Spinal cord (tissue), 10 donors: Measurements from ENCODE around the gene KDM2A. TPM values are rescaled to one million over a fixed set of nuclear protein-coding genes. Genes with fewer than 3 reads are reported as not detected.
"Not testable (repeated sequence)": the region's sequence is repeated elsewhere in the genome, so short reads cannot be mapped to it uniquely, and the experiment has no call there.

ENCODE experiments used
- DNase-seq, 6 donors: peaks; one replicate each; pipeline versions ENCODE4 v3.0.0 to v3.0.0-alpha.2; 2013 to 2015; ENCODE audit warnings: low spot score in 6 of 6, low read depth in 4 of 6
- H3K27ac ChIP-seq: one replicate; pipeline ENCODE4 v1.5.1; 2013; ENCODE audit warnings: low read depth, low read length, control low read depth
- H3K27me3 ChIP-seq: one replicate; pipeline ENCODE4 v1.6.1; 2013; ENCODE audit warnings: low read length; ENCODE audit not compliant: control insufficient read depth, insufficient read depth
- H3K36me3 ChIP-seq: one replicate; pipeline ENCODE4 v1.6.1; 2013; ENCODE audit warnings: low read length; ENCODE audit not compliant: control insufficient read depth, insufficient read depth
- H3K4me1 ChIP-seq: one replicate; pipeline ENCODE4 v1.6.1; 2013; ENCODE audit warnings: low read length; ENCODE audit not compliant: control insufficient read depth, insufficient read depth
- H3K4me3 ChIP-seq: one replicate; pipeline ENCODE4 v1.5.1; 2013; ENCODE audit warnings: low read depth, low read length, control low read depth
- H3K9me3 ChIP-seq: one replicate; pipeline ENCODE4 v1.6.1; 2013; ENCODE audit warnings: low read length; ENCODE audit not compliant: control insufficient read depth, insufficient read depth
- WGBS: methylation state at CpG from one replicate; pipeline ENCODE4 v1.1.5; 2013; ENCODE audit warnings: missing lambda C conversion rate; ENCODE audit not compliant: insufficient coverage; 5-methylcytosine and 5-hydroxymethylcytosine counted together
- polyA plus RNA-seq, 2 donors: library from polyadenylated mRNA; unstranded; fragments of 120-200 nt; gene quantifications; one replicate each; pipeline ENCODE4 v1.2.1, GENCODE V29; 2013; ENCODE audit not compliant: insufficient read length in 2 of 2
- total RNA-seq, 2 donors: library from RNA; depleted of rRNA in 1 of 2; stranded (reverse); fragments of 120-200 nt in 1 of 2; fragments of >200 nt in 1 of 2; gene quantifications; one replicate each; pipeline versions ENCODE4 v1.2.3 to v1.2.4, GENCODE V29; 2013 to 2014
- donor health status: healthy.

The KDM2A gene
- total and polyA plus RNA-seq, 4 donors: 46.3 to 71.5 (median 57.3) TPM

DNA sequence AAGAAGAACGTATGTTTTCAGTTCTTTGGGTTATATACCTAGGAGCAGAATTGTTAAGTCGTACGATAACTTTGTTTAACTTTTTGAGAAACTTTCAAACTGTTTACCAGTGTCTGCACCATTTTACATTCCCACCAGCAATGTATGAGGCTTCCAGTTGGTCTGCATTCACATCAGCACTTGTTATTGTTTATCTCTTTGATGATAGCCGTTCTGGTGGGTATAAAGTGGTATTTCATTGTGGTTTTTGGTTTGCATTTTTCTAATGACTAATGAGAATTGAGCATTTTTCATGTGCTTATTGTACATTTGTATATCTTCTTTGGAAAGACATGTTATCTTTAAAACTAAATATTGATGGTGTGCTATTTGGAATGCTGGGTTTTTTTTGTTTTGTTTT lies 59.8 kb downstream of the KDM2A start:
- H3K36me3 ChIP-seq: peaks cover 4% of the 10 kb centered on the region
- H3K27me3 ChIP-seq: no peaks in the 10 kb centered on the region
- no peak for DNase-seq
- H3K27ac ChIP-seq: no peak overlapping the region
- no peak overlapping the region for H3K4me3 ChIP-seq
- WGBS: no CpG with 5 or more reads among the region's 4 CpGs
- no peaks in the 10 kb centered on the region for H3K9me3 ChIP-seq
- H3K4me1 ChIP-seq: no peaks in the 10 kb centered on the region

DNA sequence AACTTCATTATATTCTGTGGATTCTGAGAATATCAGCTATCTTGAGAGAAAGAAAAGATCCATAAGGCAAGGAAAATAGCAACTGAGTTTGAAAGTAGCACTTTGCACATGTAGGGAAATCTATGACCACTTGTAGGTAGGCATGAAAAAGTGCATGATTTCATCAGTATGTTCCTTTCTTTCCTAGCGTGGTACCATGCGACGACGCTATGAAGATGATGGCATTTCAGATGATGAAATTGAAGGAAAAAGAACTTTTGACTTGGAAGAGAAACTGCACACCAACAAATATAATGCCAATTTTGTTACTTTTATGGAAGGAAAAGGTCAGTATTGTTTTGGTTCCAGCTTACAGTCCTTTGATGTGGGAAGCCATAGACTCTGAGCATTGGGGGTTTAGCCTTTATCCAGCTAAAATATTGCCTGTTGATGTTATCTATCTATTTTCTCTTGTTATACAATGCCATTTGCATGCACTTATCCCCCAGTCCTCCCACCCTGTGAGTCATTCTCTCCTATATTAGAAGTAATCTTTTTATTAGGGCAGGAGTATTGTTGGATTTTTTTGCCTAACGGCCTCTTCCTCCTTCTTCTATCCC lies 60.9 kb downstream of the KDM2A start:
- Histone ChIP-seq H3K4me1 (no peaks in the 10 kb centered on the region), H3K36me3 (peaks cover 12% of the 10 kb centered on the region), H3K27me3 (no peaks in the 10 kb centered on the region), H3K9me3 (no peaks in the 10 kb centered on the region), H3K27ac (no peak overlapping the region), H3K4me3 (no peak overlapping the region)
- no CpG with 5 or more reads among the region's 5 CpGs for WGBS
- no peak for DNase-seq

DNA sequence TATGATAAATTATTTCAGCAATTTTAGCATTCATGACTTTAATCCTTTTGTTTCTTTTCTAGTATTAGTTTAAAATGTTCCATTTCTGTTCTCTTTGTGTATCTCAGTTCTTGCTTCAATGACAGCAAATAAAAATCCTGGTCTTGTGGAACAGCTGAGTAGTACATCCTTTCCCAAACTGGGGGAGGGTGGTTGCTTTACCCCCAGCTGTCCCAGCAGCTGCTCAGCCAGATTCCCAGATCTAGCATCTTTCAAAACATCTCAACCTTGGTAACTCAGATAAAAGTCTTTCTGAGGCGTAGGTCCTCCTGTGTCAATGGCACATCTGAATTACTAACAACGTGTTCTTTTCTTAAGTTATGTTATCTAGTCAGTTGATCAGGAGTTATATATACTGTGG lies 75.0 kb downstream of the KDM2A start:
- no CpG with 5 or more reads among the region's 2 CpGs for WGBS
- H3K36me3 ChIP-seq: peaks cover 12% of the 10 kb centered on the region

DNA sequence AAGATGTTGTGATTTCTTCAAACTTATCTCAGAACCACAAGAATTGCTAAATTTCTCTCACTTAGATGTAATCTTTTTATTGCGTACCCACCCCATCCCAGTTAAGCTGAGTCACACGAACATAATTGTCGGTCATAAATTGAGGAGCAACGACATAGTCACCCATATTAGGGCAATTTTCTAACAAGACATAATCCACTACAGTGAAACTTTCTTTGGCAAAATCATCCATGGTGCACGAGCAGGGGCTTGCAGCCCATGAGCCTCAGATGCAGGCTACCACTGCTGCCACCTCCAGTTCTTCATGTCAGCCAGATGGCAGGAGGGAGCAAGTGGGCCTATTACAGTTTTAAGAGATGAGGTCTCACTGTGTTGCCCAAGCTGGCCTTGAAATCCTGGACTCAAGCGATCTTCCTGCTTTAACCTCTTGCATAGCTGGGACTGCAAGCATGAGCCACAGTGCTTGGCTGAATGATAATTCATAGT lies 77.0 kb downstream of the KDM2A start:
- WGBS: 91% methylated on average over 5 of the region's 6 CpGs
- H3K36me3 ChIP-seq: peaks cover 16% of the 10 kb centered on the region
- H3K4me3 ChIP-seq: no peak overlapping the region
- no peaks in the 10 kb centered on the region for H3K27me3 ChIP-seq
- DNase-seq: no peak
- H3K4me1 ChIP-seq: no peaks in the 10 kb centered on the region
- H3K27ac ChIP-seq: no peak overlapping the region
- H3K9me3 ChIP-seq: no peaks in the 10 kb centered on the region

More for the DNA sequence above, 75.0 kb downstream of the KDM2A start:
- no peaks in the 10 kb centered on the region for H3K4me1 ChIP-seq
- no peak for DNase-seq
- H3K9me3 ChIP-seq: no peaks in the 10 kb centered on the region
- no peak overlapping the region for H3K4me3 ChIP-seq
- no peak overlapping the region for H3K27ac ChIP-seq
- no peaks in the 10 kb centered on the region for H3K27me3 ChIP-seq

DNA sequence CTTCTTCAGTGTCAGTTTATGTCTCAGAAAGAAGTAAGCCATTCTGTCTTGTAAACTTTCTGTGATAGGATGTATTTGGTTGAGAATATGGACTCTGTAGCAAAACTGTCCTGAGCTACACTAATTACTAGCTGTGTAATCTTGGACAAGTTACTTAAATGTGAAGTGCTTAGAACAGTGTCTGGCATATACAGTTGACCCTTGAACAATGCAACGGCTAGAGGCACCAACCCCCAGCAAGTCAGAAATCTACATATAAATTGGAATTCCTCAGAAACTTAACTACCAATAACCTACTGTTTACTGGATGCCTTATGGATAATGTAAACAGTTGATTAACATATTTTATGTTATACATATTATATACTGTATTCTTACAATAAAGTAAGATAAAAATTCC lies 78.5 kb downstream of the KDM2A start:
- Histone ChIP-seq H3K4me1 (no peaks in the 10 kb centered on the region), H3K4me3 (no peak overlapping the region), H3K9me3 (no peaks in the 10 kb centered on the region), H3K27me3 (no peaks in the 10 kb centered on the region), H3K27ac (no peak overlapping the region), H3K36me3 (peaks cover 14% of the 10 kb centered on the region)
- WGBS: no CpG with 5 or more reads among the region's 1 CpG
- no peak for DNase-seq

DNA sequence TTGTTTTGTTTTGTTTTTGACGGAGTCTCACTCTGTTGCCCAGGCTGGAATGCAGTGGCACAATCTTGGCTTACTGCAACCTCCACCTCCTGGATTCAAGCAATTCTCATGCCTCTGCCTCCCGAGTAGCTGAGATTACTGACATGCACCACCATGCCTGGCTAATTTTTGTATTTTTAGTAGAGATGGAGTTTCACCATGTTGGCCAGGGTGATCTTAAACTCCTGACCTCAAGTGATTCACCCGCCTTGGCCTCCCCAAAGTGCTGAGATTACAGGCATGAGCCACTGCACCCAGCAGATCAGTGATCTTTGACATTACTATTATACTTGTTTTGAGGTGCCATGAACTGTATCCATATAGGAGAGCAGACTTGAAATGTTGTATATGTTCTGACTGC lies 79.7 kb downstream of the KDM2A start:
- DNase-seq, H3K9me3 ChIP-seq, H3K4me1 ChIP-seq, H3K27ac ChIP-seq, H3K27me3 ChIP-seq, H3K4me3 ChIP-seq: not testable (repeated sequence)
- peaks cover 11% of the 10 kb centered on the region for H3K36me3 ChIP-seq
- no CpG with 5 or more reads among the region's 3 CpGs for WGBS

DNA sequence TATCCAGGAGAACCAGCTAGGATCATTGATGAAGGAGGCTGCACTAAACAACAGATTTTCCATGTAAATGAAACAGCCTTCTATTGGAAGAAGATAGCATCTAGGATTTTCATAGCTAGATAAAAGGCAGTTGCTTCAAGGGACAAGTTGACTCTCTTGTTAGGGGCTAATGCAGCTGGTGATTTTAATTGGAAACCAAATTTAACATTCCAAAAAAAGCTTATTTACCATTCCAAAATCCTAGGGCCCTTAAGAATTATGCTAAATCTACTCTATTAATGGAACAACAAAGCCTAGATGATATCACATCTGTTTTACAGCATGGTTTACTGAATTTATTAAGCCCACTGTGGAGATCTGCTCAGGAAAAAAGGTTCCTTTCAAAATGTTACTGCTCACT lies 80.7 kb downstream of the KDM2A start:
- Histone ChIP-seq H3K27ac (no peak overlapping the region), H3K9me3 (no peaks in the 10 kb centered on the region), H3K36me3 (peaks cover 11% of the 10 kb centered on the region), H3K27me3 (no peaks in the 10 kb centered on the region), H3K4me3 (no peak overlapping the region), H3K4me1 (no peaks in the 10 kb centered on the region)
- no peak for DNase-seq

DNA sequence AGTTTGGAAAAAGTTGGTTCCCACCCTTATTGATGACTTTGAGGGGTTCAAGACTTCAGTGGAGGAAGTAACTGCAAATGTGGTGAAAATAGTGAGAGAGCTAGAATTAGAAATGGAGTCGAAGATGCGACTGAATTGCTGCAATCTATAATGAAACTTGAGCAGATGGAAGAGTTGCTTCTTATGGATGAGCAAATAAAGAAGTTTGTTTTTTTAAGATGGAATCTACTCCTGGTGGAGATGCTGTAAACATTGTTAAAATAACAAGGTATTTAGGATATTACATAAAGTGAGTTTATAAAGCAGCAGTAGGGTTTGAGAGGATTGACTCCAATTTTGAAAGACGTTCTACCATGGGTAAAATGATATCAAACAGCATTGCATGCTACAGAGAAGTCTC lies 83.0 kb downstream of the KDM2A start:
- DNase-seq: no peak
- no peak overlapping the region for H3K27ac ChIP-seq
- H3K4me1 ChIP-seq: no peaks in the 10 kb centered on the region
- H3K27me3 ChIP-seq: no peaks in the 10 kb centered on the region
- H3K9me3 ChIP-seq: no peaks in the 10 kb centered on the region
- H3K36me3 ChIP-seq: peaks cover 17% of the 10 kb centered on the region
- H3K4me3 ChIP-seq: no peak overlapping the region
- 96% methylated on average over 3 of the region's 3 CpGs for WGBS

DNA sequence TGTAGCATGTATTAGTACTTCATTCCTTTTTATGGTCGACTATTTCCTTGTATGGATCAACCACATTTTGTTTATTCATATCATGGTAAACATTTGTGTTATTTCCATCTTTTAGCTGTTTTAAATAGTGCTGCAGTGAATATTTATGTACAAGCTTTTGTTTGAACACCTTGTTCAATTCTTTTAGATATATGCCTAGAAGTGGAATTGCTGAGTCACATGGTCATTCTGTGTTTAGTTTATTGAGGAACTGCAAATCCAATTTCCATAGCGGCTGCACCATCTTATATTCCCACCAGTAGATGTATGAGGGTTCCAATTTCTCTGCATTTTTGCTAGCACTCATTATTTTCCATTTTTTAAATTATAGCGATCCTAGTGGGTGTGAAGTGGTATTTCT lies 85.8 kb downstream of the KDM2A start:
- no peak for DNase-seq
- no CpG with 5 or more reads among the region's 3 CpGs for WGBS
- peaks cover 36% of the 10 kb centered on the region for H3K36me3 ChIP-seq
- no peaks in the 10 kb centered on the region for H3K9me3 ChIP-seq
- H3K4me1 ChIP-seq: no peaks in the 10 kb centered on the region
- no peak overlapping the region for H3K27ac ChIP-seq
- H3K27me3 ChIP-seq: no peaks in the 10 kb centered on the region
- H3K4me3 ChIP-seq: no peak overlapping the region

DNA sequence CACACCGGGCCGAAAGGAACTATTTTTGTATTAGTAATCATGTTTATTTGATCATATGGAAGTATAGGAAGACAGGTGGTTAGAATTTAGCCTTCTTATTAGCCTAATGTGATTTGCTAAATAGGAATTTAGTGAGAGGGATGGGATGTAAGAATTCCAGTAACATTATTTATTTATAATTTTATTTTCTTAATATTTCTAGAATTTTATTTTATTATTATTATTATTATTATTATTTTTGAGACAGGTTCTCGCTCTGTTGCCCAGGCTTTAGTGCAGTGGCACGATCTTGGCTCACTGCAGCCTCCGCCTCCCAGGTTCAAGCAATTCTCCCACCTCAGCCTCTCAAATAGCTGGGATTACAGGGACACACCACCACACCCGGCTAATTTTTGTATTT lies 90.2 kb downstream of the KDM2A start:
- not testable (repeated sequence) for DNase-seq, H3K27me3 ChIP-seq, H3K4me3 ChIP-seq, H3K9me3 ChIP-seq, H3K4me1 ChIP-seq, H3K27ac ChIP-seq
- peaks cover 37% of the 10 kb centered on the region for H3K36me3 ChIP-seq
- 100% methylated on average over 3 of the region's 6 CpGs for WGBS
